Right lobe of liver (tissue), 4 donors: ENCODE measurements around the gene LIFR.

Source experiments
- POLR2A ChIP-seq: fragments of 450-650 bp; IDR thresholded peaks from one replicate; pipeline ENCODE4 v1.6.1; 2017; ENCODE audit warnings: antibody characterized with exemption, mild to moderate bottlenecking
- TF ChIP-seq, protein P1 (sequence below), 4 donors: fragments of 200-600 bp in 3 of 4; fragments of 450-650 bp in 1 of 4; IDR thresholded peaks; one replicate each; pipeline versions ENCODE4 v1.5.1 to v1.8.0; 2016 to 2022; ENCODE audit warnings: antibody characterized with exemption in 4 of 4, mild to moderate bottlenecking in 2 of 4
- donor health status: DM: no; HTN: no; CAD: no.
- donor health status: DM: no; HTN: no; CAD: no.
- donor health status: DM: no; HTN: yes; CAD: no.

DNA sequence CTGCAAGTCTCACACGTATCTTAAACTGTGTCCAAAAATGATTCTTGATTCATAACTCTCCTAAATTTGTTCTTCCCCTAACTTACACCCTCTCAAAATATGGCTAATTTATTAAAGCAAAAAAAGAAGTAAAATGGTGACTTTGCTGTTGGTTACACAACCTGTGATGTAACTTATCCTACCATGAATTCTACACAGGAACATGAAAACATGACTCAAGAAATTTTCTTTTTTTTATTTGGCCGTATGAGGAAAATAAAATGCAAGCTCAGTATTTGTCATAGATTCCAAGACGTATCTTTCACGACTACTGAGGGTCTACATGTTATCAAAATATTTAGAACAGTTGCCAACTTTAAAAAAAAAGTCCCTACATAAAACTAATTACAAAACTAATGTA is 9.2 kb downstream of the LIFR start:
- TF ChIP-seq, protein P1, sequence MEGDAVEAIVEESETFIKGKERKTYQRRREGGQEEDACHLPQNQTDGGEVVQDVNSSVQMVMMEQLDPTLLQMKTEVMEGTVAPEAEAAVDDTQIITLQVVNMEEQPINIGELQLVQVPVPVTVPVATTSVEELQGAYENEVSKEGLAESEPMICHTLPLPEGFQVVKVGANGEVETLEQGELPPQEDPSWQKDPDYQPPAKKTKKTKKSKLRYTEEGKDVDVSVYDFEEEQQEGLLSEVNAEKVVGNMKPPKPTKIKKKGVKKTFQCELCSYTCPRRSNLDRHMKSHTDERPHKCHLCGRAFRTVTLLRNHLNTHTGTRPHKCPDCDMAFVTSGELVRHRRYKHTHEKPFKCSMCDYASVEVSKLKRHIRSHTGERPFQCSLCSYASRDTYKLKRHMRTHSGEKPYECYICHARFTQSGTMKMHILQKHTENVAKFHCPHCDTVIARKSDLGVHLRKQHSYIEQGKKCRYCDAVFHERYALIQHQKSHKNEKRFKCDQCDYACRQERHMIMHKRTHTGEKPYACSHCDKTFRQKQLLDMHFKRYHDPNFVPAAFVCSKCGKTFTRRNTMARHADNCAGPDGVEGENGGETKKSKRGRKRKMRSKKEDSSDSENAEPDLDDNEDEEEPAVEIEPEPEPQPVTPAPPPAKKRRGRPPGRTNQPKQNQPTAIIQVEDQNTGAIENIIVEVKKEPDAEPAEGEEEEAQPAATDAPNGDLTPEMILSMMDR (IDR thresholded peaks at IDR 0.05), result no peak
- TF ChIP-seq POLR2A, result no peak
